Measurements from ENCODE around the gene NELL2.

Gene NELL2

DNA sequence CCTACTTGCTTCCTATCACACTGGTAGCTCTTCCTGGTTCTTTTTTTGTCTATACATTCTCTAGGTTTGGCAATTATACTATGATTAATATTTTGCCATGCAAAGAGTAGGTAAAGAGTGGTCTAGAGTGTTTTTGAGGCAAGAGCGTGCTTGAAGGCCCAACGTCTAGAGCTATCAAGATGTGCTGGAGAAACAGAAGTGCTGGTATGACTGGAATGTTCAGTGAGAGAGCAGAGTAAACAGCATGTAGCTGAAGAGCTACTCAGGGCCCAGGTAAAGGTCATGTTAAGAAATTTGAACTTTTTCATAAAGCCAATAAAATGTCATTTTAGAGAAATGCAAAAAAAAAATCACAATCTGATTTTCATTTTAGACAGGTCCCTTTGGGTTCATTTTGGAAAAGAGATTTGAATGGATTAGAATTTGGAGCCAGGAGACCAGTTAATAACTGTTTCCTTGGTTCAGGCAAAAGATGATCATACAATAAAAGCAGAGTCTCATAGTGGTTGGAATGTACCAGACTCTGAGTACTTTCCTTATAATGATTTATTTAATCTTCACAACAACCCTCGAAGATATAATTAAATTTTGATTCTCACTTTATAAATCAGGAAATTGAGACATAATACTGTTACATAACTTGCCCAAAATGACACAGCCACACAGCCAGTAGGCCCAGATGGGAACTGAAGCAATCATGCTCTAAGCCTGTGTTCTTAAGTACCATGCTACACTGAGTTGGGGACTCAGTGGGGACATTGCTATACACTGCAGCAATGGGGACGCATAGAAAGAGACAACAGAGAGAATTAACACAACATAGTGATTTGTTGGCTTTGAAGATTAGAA is 350.1 kb downstream of the NELL2 start:
- no peak for DNase-seq

DNA sequence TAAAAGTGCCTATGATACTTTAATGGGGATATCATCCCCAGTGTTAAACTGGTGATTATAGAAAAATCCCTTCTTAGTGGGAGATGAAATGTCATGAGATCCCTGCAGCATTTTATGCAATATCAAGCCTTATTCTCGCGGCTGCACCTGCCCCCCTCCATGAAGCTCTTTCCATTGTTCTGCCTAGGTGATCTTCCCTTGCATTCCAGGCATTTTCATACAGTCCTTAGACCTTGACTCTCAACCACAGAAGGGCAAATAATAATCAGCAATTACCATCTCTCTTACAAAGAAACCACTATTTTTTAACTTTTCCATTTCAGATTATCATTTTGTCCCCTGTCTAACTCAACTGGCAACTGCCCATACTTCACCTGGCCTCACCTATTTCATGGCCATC is 352.3 kb downstream of the NELL2 start:
- no peak for DNase-seq

DNA sequence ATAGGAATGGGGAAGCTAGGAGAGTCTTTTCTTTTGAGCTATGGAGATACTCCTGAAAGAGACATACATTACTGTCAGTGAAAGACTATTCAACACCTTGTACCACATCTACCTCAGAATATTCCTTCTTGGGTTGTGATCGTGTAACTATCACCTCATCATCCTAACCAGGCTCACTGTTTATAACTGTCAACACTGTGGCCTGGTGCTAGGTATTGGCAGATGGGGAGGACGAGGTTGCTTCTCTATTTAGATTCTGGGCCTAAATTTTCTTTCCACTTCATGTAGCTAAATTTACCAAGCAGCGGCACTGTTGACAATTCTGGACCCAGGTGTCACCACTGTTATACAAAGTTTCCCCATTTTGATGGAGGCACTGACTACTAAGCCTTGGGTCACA is 354.4 kb downstream of the NELL2 start:
- DNase-seq: no peak

DNA sequence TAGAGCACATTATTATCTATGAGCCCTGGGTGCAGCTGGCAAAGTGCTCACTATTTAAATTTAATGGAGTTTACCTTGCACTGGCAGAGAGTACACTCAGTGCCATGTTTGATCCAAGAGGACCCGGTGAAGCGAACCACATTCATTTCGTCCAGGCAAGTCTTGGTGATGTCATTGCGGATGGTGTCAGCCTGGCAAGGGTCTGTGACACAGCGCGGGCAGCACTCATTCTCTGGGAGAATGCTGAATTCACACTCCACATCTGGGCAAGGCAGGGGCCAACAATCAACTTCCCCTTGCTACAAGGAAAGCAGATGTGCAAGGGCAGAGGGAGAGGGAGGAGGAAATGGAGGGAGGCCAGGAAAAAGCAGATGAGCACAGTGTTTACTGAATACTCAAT is 356.2 kb downstream of the NELL2 start:
- DNase-seq: no peak

DNA sequence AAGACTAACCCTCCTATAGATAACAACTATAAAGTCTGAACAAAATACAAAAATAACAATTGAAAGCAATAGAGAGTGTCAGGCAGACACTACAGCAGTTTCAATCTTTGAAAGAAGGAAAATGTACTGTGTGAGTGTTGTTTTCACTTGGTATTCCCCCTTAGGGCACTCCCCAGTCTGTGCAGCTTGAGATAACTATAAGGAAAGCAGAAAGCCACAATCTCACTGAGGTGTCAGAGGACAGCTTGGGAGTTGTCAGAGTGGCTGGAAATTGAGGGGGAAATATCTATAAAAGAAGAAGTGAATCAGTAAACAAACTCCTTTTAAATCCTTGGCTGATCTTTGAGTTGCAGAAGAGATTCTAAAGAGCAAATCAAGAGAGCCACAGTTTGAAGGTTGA is 364.8 kb downstream of the NELL2 start:
- no peak for DNase-seq

DNA sequence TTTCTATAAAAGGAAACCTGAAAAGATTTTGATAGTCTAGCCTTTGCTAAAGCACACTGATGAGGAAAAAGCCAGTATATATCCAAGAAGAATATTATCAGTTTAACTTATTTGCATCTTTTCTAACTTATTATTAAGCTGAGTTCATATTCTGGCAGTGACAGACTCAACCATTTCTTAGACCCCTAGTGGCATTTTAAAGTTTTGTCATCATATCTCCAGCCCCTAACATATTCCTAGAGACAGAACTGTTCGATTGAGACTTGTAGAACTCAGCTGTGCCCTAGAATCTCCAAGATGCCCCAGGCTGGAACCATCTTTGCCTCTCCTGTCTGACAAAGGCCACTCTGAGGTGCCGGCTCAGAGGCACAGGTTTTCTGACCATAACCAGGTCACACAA is 365.6 kb downstream of the NELL2 start:
- DNase-seq: no peak

DNA sequence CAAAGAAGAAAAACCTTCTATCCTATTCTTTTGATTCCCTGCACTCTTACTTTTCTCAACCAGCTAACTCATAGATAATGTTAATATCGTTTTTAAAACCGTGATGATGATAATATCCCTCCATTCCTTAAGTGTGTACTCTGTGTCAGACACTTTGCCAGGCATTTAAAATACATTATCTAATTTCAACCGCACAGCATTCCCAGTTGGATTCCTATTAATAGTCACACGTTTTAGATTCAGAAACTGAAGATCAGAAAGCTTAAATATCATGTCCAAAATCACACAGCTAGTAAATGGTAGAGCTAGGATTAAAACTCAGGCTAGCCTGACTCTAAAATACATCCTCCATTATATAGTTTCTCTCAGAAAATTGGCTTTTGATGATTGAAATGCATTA is 366.0 kb downstream of the NELL2 start:
- no peak for DNase-seq

DNA sequence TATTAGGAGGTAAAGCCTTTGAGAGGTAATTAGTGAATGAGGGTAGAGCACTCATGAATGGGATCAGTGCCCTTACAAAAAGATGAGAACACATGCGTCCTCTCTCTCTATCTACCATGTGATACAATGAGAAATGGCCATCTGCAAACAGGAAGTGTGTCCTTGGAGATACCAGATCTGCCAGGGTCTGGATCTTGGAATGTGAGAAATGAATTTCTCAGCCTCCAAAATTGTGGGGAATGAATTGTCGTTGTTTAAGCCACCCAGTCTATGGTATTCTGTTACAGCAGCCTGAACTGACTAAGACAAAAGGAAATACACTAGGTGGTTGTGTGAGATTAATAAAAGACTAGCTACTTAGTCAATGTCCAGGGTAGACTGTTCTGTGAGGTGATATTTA is 366.6 kb downstream of the NELL2 start:
- DNase-seq: no peak

DNA sequence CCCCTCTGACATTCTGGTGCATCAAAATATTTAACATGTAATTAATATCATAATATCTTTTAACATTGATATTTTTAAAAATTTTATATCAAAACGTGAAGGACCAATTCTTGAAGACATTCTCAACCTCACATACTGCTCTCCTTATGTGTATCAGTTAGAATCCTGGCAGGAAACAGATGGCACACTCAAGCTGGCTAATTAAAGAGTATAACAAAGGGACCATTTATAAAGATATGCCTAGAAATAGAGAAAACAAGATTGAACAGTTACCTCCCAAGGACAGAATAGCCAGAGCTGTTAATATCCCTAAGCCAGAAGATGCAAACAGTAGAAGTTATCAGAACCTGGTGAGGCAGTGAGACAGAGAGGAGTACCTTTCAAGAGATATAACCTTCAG is 368.7 kb downstream of the NELL2 start:
- no peak for DNase-seq

DNA sequence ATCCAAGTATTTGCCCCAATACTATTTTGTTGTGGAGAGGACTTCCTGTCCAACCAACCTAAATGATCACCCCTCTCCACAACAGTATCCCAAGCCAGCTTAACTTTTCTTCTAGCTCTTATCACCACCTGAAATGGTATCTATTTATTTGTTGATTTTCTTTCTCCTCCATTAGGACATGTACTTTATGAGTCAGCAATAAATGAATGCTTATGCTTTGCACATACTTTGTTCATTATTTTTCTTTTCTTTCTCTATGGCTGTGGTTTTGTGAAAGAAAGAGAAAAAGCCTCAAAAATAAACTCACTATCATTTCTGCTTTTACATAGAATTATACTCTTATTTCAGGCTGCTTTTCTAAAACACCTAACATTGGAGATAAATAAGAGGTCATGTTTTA is 371.3 kb downstream of the NELL2 start:
- no peak for DNase-seq

DNA sequence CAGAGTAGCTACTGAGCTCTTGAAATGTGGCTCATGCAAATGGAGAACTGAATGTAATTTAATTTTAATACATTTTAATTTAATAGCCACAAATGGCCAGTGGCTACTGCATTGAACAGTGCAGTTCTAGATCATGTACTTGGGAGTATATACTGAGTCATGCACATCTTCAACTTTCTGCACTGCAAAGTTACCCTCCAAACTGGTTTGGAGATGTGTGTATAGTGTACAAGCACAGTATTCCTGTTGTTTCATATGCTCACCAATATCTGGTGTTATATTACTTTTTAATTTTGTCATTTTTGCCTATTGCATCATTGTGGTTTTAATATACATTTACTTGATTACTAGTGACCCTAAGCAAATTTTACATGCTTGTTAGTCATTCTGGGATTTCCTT is 372.8 kb downstream of the NELL2 start:
- no peak for DNase-seq

DNA sequence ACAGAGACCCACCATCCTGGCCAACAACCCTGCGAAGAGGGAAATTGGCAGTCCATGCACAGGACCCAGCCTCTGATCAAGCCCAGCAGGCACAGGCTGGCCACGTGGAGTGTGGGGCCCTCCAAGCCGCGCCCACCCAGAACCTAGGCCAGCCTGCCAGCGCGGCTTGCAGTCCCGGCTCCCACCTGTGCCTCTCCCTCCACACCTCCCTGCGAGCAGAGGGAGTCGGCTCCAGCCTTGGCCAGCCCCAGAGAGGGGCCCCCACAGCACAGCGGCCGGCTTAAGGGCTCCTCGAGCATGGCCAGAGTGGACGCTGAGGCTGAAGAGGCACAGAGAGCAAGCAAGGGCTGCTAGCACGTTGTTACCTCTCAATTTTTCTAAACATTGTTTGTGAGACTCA is 373.4 kb downstream of the NELL2 start:
- DNase-seq: no peak

DNA sequence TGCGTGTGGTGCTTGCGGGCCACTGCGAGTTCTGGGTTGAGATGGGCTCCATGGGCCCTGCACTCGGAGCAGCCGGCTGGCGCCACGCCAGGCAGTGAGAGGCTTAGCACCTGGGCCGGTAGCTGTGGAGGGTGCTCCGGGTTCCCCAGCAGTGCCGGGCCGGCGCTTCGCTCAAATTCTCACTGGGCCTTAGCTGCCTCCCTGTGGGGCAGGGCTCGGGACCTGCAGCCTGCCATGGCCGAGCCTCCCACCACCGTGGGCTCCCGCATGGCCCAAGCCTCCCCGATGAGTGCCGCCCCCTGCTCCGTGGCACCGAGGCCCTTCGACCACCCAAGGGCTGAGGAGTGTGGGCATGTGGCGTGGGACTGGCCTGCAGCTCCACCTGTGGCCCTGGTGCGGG is 375.7 kb downstream of the NELL2 start:
- DNase-seq: no peak

DNA sequence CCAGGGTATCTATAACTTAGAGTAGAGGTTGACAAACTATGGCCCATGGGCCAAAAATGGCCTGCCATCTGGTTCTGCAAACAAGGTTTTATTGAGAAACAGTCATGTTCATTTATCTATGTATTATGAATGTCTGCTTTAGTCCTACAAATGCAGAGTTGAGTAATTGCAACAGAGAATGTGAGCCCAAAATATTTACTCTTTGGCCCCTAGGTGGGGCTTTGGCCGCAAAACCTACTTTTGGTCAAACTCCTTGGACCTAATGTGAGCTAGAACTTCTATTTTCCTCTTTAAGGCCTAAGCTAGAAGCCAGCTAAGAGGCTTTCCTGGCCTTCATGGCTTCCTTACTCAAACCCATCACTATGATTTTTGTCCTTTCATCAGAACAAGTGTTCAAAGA is 379.1 kb downstream of the NELL2 start:
- no peak for DNase-seq

DNA sequence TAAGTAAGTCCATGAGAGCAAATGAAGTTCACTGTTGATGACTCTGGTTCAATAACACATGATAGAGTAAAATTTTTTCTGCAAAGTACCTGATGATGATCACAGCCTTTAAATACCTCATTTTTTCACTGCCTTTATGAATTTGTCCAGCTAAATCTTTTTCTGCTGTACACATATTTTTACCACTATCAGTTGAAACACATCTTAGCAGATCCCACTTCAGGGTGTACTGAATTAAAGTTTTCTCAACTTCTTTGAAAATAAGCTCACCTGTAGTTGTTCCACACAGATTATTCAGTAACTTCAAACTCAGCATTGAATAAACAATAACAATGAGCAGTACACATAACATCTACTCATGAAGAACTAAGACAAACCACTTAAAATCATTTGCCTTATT is 385.9 kb downstream of the NELL2 start:
- DNase-seq: no peak

DNA sequence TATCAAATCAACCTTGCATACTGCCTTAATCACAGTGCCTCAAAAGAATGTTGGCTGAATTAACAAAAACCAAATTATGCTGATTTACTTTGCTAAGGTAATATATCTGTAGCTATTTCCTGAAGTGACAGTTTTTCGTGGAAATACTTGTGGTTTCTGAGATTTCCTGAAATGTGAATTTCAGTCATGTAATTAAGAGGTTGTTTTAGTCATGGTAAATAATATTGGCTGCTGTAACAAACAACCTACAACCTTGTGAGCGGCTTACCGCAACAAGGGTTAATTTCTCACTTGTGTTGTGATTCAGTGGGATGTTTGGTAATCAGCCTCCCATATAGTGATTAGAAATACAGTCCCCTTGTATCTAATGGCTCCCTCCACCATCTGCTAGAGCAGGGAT is 387.9 kb downstream of the NELL2 start:
- no peak for DNase-seq

DNA sequence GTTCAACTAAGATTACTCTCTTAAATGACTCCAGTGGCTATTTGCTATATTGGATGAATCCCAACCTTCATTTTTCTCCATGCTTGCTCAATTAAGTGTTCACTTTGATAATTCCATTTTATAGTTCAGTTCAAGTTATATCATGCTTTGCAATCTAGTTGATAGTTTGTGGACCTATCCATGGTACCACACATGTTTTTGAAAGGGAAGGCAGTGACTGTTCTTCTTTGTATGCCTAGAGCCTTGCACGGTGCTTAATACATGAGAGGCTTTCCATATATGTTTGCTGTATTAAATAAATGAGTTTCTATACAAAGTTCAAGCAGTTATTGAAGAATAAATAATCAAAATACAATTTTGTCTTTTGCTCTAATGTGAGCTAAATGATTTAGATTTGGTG is 391.3 kb downstream of the NELL2 start:
- no peak for DNase-seq

DNA sequence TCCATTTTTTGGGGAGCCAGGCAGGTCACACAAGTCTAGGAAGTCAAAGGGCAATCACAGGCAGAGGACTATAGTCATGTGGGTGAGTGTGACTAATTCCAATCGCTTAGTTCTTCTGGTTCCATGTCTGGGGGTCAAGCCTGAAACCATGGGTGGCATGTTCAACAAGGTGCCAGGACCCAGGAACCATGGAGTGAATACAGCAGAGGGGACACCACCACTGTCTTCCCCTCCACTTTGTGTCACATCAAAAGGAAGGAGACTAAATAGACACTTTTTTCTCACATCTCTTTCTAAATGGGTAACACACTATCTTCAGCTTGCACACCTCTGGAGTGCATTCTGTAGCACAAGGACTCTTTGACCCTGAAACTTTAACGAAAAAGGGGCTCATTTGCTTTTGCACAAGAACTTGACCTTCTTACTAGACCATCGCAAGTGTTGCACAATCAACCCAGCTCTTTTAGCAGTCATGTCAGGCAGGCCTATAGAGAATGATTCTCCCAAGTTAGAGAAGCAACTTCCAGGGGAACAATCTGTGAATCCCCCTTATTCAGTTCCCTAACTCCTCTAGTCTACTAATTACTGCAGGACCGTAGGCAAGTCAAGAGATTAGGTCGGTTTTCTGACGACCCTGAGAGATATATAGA is 398.7 kb downstream of the NELL2 start:
- no peak for DNase-seq

DNA sequence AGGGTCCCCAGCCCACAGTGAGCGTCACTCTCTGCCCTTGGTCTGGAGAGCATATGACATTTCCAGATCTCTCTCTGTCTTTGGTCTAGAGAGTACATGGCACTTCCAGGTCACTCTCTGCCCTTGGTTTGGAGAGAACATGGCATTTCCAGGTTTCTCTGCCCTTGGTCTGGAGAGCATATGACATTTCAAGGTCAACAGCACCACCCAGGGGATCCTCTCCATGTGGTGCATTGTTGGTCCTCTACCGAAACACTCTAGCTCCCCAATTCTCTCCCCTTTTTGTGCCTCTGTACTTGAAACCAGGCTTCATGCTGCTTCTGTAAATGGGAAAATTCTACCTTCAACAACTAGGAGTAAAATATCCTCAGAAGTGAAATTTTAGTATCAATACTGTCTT is 399.4 kb downstream of the NELL2 start:
- no peak for DNase-seq

DNA sequence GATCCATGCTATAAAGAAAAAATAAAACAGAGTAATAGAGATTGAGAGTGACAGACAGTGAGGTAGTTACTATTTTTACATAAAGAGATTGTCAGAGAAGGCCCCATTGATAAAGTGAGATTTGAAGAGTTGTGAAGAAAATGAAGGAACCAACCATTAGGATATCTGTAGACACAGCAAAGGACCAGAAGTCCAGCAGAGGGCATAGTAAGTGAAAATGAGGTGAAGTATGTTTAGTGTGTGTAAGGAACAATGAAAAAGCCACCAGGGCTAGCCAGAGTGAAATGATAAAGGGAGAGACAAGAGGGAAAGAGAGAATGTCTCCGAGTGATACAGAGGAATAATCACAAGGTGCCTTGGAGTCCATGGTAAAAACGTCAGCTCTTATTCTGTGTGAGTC is 411.0 kb downstream of the NELL2 start:
- no peak for DNase-seq

DNA sequence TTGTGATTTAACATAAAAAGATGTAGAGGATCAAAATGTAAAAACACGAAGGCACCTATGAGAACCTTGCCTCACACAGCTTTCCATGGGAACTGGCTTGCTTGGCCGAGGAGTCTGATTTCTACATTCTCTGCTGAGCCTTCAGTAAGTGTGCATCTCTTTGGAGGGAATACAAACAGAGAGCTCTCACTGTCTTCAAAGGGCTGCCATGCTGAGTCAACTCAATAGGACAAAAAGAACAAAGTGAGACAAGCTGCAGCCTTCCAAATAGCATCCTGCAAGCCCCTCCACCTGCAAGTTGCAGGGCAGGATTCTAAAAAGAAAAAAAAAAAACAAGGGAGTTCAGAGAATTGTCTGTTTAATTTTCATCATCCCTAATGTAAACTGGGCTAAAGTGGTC is 411.9 kb downstream of the NELL2 start:
- no peak for DNase-seq

DNA sequence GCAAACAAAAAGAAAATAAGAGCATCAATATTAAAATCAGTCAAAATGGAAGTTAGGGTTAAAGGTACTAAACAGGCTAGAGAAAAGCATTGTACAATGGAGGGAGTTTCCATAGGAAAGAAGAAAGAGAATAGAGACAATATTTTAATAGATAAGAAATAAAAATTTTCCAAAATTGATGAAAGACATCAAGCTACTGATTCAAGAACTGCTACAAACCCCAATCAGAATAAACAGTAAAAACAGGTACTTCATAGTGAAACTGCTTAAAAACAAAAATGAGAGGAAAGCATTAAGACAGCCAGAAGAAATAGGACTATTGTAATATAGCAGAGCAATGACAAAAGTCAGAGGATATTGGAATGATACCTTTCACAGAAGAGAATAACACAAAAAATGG is 413.4 kb downstream of the NELL2 start:
- no peak for DNase-seq

DNA sequence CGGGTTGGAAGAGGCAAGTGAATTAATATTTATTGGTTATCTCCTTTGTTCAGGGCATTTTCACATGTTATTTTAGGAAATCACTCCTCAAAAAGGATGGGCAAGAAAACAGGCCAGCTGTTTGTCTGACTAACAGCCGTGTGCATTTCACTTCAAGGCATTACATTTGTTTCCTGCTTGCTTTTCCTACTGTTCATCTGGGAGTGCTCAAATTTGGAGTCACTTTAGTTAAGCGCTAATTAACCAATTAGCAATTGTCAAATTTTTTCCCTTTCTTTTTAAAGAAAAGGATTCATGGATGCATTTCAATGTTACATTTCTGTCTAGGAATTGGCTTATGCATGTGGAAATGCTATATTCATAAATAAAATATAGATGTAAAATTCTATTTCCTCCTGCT is 415.9 kb downstream of the NELL2 start:
- DNase-seq: no peak

DNA sequence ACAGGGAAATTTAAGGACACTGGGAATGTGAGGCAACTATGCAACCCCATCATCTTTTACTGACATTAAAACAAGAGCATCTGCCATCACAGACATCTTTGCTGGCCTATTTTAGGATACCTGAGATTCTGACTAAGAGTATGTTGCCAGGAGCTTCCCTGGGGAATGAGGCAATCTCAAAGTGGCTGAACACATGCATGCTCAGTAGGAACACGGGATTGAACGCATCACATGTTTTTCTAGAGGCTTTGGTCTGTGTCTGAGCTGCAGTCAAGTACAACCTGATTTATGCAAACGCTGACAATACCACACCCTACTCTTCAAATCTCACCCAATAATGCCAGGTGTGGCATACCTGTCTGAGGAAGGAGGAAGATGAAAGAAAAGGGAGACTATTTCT is 416.5 kb downstream of the NELL2 start:
- no peak for DNase-seq
